GM21529 (cell line): Measurements from ENCODE around the gene IRF6.
"Not testable (repeated sequence)": the region's sequence is repeated elsewhere in the genome, so short reads cannot be mapped to it uniquely, and the experiment has no call there.

Source experiments
- ATAC-seq: cut with Tn5 transposase; IDR thresholded peaks from one replicate; pipeline ENCODE4 v1.9.1; 2021; ENCODE audit not compliant: unreplicated experiment

IRF6 gene

DNA sequence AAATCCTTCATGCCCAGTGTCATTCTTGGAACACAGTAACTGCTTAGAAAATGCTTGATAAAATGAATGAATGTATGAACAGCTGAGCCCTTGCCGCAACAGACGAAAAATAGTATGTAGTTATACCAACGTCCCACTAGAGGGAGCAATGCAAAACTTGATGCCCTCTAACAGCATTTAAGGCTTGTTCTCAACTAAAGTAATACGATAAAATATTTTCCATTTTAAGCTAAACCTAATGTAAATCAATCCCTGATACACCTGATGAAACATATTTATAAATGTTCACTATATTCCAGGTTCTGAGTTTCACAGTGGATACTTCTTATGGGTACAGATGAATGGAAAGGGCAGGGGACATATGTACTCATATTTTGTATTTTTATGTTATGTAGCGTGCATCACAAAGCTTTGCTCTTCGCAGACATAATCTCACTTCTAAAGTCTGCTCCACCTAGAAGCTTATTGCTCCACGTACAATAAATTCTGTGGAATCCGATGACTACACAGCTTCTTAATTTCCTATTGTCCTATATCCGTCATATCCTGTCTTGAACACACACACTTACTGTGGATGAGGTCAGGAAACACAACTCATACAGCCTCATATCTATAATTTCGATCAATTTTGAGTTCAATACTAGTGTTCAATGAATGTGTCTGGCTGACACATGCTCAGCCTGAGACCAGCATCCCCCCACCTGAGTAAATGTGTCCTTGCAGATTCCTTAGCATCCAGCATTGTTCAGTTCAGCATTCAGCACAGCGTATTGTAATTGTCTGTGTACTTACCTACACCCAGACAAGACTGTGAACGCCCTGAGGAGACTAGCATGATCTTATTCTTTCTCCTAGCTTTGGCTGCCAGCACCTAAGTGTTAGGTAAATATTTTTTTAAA is 17.4 kb upstream of the IRF6 start:
- ATAC-seq = peak; percentile 37

- ATAC-seq = no peak
These were observed 16.8 kb upstream of the IRF6 start for GRCh38 chr1:209822706-209823105.

- no peak for ATAC-seq
These were observed 15.0 kb upstream of the IRF6 start for GRCh38 chr1:209820986-209821385.

GRCh38 chr1:209819058-209819457 is 13.1 kb upstream of the IRF6 start:
- ATAC-seq = no peak

- no peak for ATAC-seq
These were observed 11.7 kb upstream of the IRF6 start for GRCh38 chr1:209817691-209818090.

- no peak for ATAC-seq
These were observed 11.0 kb upstream of the IRF6 start for GRCh38 chr1:209816923-209817322.

GRCh38 chr1:209815931-209816341 is 10.0 kb upstream of the IRF6 start:
- ATAC-seq = no peak

DNA sequence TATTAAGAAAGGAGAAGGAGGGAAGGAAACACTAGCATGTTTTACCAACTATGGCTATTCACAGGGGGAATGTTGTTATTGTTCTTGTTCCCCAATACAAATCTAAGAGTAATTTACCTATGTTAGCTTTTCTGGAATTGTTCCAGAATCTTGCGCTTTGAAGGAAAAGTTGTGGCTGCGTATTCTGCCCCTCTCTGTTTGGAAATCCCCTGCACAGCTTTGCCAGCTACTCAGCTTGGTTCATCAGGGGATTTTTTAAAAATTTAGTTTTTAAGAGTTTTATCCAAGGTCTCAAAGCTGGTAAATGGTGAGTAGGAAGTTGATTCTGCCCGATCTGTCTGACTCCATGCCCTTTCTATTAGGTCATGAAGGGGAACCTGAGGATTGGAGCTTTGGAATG is 9.5 kb upstream of the IRF6 start:
- no peak for ATAC-seq

- ATAC-seq = no peak
These were observed 8.0 kb upstream of the IRF6 start for GRCh38 chr1:209813902-209814301.

- ATAC-seq = no peak
These were observed 4.8 kb upstream of the IRF6 start for GRCh38 chr1:209810783-209811182.

DNA sequence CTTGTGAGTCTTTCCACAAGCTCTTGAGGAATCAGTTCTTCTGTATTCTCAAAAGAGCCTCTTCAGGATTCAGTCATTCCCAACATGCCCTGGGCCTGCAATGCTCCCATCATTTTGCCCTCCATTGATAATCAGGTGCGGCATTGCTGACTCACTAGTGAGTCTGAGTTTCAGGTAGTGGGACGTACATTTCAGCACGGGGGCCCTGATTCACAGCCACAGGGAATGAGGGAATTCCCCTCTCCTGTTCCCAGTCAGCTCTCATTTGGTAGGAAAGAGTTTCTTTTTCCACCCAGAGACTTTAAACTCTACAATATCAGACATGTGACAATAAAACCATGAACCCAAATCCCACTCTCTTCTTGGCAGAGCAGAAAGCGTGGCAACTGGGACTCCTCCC is 3.7 kb upstream of the IRF6 start:
- ATAC-seq = no peak

DNA sequence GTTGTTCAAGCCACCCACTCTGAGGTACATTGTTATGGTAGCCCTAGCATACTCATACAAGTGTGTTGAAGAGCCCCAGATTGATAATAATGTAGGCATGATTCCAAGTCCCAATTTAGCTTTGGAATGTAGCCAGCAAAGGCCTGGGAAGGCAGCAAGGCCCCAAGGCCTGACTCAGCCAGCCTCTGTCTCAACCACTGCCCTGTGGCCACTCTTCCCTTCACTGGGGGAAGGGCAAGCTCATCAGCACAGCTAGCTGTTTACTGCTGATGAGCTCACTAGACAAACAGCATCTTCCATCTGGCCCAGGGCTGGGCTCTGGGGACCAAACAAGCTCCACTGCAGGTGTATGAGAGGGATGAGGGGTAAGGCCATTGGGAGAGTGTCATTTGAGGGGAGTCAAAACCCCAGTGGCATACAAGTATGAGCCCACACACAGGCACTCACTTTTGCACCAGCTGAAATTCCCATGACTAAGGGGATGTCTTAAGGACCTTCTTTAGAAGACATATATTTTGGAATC is 2.2 kb upstream of the IRF6 start:
- no peak for ATAC-seq

- ATAC-seq = no peak
These were observed 1.6 kb upstream of the IRF6 start for GRCh38 chr1:209807509-209807908.

DNA sequence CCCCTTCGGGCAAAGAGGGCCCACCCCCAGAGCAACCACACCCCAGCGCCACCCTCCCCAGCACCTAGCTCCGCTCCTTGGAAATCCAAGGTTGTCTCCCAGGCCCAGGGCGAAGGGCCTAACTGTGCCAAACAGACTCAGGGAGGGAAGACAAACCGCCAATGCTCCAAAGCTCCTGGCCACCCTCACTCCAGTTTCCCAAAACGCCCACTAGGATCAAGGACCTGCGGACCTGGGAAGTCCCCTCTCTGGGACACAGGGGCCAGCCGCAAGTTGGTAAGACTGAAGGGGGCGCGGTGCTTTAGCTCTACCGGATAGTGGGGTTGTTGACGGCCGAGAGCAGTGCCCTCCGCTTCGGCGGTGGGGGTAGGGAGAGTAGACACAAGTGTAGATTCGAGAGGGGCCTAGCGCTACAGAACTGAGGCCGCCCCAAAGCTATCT is 581 bp downstream of the IRF6 start:
- no peak for ATAC-seq

- ATAC-seq = no peak
These were observed 2.4 kb downstream of the IRF6 start for GRCh38 chr1:209803568-209803967.

GRCh38 chr1:209802780-209803152 is 3.2 kb downstream of the IRF6 start:
- no peak for ATAC-seq

- no peak for ATAC-seq
These were observed 3.7 kb downstream of the IRF6 start for GRCh38 chr1:209802117-209802779.

- ATAC-seq = no peak
These were observed 4.7 kb downstream of the IRF6 start for GRCh38 chr1:209800984-209801834.

- no peak for ATAC-seq
These were observed 7.8 kb downstream of the IRF6 start for GRCh38 chr1:209797978-209798639.

DNA sequence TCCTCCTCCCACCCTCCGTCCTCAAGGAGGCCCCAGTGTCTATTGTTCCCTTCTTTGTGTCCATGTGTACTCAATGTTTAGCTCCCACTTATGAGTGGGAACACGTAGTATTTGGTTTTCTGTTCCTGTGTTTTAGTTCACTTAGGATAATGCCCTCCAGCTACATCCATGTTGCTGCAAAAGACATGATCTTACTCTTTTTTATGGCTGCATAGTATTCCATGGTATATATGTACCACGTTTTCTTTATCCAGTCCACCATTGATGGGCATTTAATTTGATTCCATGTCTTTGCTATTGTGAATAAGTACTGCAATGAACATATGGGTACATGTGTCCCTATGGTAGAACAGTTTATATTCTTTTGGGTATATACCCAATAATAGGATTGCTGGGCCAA is 12.2 kb downstream of the IRF6 start:
- ATAC-seq = not testable (repeated sequence)

DNA sequence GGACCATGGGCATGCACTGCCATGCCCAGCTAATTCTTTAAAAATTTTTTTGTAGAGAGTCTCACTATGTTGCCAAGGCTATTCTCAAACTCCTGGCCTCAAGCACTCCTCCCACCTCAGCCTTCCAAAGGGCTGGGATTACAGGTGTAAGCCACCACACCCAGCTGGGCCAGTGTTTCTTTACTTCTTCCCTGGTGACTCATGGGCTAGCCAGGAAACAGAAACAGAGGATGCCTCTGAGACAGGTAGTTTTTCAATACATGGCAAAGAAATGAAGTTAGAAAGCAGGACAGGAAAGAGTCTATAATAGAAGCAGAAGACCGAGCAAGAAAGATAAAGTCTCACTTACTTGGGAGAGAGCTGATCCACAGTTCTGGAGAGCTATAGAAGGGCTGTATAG is 14.0 kb downstream of the IRF6 start:
- no peak for ATAC-seq
